Measurements from ENCODE around the gene KCTD8.
A peak's percentile ranks its signal among the peaks of the same experiment; 100 is the strongest.
"Not testable (repeated sequence)": the region's sequence is repeated elsewhere in the genome, so short reads cannot be mapped to it uniquely, and the experiment has no call there.

The KCTD8 gene

DNA sequence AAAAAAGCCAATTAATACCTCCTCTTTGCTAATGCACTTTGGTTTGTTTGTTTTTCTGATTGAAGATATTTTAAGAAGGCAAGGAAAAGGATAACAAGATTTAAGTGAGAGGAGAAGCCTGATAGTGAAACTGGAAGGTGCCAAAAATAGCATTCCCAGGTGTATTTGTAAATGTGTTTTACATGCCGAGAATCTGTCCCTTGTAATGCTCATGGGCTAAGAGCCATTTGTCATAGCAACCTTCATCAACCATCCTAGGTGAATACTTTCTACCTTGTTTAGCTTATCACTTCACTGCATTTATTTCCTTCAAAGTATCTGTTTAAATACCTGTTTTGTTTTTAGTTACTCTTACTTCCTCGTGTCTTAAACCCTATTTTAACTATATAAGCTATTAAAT lies 127.8 kb downstream of the KCTD8 start:
- peak; percentile 20 for DNase-seq

DNA sequence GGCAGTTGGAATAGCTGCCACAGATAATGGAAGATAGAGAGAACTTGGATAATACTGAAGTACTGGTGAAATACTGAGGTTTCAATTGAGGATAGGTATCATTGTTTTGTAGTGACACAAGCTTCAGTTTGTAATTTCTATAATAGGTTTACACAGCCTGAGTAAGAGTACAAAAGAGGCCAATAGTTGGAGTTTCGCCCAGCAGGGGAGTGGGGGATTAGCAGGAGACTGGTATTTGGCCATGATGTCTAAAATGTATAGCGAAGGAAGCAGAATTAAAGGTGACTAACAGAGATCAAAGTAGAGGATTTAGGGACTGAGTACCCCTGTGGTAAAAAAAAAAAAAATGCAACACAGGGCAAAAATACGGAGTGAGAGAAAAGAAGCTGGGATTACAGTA lies 129.5 kb downstream of the KCTD8 start:
- peak; percentile 51 for DNase-seq

DNA sequence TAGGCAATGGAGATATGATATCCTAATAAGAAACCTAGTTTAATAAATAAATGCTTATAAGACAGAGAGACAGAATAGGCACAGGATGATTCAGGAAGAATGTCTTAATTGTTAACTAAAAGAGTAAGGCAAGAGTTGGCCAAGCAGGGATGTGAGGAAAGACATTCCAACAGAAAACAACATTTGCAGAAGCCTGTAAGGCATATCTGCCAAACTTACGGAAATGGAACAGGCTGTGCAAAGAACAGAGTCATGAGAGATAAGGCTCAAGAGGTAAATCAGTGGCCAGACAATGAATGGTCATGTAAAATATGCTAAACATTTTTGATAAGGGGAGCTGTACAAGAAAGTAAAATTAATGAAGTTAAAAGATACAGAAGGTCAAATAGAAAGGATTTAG lies 134.9 kb downstream of the KCTD8 start:
- DNase-seq, result no peak

- DNase-seq, result no peak
These were observed 161.1 kb downstream of the KCTD8 start for GRCh38 chr4:44287505-44287904.

GRCh38 chr4:44279469-44279868 lies 169.1 kb downstream of the KCTD8 start:
- no peak for DNase-seq

DNA sequence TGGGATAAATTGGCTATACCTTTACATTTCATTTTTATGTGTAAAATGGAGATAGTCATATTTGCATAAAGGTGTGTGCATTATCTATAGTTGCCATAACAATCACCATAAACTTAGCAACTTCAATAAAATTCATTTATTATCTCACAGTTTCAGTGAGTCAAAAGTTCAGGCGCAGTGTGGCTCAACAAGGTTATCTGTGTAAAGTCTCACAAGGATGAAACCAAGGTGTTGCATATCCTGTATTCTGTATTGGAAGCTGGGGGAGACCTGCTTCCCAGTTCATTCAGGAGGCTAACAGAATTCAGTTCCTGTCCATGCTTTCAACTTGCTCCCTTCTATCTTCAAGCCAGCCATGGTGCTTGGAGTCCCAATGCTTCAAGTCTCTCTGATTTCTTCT lies 169.5 kb downstream of the KCTD8 start:
- DNase-seq, result no peak

- DNase-seq, result no peak
These were observed 191.1 kb downstream of the KCTD8 start for GRCh38 chr4:44257461-44257860.

GRCh38 chr4:44256414-44256813 lies 192.2 kb downstream of the KCTD8 start:
- DNase-seq, result no peak

DNA sequence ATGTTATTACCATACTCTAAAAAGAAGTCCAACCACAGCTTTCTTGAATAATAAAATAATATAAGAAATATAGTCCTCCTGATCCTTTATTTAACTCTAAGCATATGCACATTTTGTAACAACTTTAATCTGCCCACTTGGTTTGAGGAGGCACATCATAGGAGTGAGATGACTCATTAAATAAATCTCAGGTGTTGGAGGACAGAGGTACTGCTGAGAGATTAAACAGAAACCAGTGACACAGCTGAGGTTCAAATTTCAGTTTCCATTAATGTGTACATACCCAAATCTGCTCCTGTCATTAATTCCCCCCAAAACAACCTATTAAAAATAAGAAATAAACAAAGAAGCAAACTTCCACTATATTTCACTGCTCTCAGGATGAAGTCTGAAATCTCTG lies 211.0 kb downstream of the KCTD8 start:
- no peak for DNase-seq

DNA sequence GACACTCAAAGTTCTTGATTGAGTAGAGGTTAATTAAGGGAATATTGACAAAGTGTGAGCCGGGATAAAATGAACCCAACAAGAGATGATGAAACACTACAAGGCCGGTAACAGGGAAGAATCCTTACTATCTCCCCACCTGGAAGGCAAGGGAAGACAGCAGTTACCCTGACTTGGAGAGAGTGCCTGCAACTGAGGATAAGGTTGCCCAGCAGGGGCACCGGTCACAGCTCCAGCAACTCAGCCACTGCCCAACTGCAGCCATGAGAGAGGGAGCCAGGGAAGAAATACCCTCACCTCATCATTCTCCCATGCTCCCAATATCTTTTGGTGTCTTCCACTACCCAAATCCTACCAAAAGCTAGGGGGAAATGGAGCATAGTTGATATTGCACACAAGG lies 212.7 kb downstream of the KCTD8 start:
- no peak for DNase-seq

DNA sequence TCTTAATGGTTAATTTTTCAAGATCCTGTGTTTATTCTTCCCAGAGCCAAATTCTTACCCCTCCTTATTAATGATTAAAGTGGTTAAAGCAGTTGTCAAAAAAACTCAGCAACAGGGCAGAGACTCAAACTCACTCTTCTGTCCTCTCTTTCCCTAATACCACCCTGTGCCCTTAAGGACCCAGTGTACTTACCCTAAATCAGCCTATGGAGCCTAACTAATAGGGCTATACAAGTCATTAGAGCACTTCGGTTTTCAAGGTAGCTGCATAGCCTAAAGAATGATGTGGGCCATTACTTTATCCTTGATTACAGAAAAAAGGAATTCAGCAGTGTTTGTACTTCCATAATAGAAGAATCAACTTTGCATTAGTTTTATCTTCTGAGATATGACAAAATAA lies 216.3 kb downstream of the KCTD8 start:
- DNase-seq, result no peak

DNA sequence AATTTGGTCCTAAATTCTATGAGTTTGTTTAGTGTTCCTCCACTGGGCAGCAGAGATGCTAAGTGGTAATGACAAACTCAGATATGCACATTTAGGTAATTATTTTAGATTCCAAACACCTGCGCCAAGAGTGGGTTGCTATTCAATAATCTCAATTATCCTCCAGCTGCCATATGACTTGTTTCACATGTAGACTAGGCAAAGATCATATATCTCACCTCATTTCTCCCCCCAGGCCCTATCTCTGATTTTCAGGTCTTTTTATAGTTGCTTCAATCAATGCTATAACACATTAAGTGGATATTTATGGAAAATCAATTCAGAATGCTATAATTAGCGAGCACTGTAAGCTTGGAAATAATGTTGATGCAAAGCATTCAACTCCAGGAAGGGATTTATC lies 217.6 kb downstream of the KCTD8 start:
- DNase-seq, result peak; percentile 46

GRCh38 chr4:44228326-44228725 lies 220.3 kb downstream of the KCTD8 start:
- no peak for DNase-seq

DNA sequence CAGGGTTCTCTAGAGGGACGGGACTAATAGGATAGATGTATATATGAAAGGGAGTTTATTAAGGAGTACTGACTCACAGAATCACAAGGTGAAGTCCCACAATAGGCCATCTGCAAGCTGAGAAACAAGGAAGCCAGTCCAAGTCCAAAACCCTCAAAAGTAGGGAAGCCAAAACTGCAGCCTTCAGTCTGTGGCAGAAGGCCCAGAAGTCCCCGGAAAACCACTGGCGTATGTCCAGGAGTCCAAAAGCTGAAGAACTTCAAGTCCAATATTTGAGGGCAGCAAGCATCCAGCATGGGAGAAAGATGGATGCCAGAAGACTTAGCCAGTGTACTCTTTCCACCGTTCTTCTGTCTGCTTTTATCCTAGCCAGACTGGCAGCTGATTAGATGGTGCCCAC lies 227.2 kb downstream of the KCTD8 start:
- no peak for DNase-seq

GRCh38 chr4:44210750-44211149 lies 237.9 kb downstream of the KCTD8 start:
- DNase-seq, result no peak

GRCh38 chr4:44196796-44197195 lies 251.8 kb downstream of the KCTD8 start:
- no peak for DNase-seq

DNA sequence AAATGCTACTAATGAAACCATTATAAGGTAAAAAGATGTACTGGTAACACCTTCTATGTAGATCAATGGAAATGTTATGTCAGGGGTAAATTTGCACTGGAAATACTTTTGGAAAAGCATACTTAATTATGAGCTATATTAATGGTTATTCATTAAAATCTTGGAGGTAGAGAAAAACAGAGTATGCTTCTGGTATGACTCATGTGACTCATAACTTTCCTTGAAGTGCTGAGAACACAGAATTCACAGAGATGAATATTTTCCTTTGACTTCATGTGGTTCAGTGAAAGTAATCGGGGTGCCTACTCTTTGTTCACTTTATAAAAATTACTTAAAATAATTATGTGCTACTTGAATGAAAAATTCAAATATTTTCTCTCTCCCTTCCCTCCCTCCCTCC lies 254.2 kb downstream of the KCTD8 start:
- no peak for DNase-seq

- DNase-seq, result no peak
These were observed 261.8 kb downstream of the KCTD8 start for GRCh38 chr4:44186850-44187246.

DNA sequence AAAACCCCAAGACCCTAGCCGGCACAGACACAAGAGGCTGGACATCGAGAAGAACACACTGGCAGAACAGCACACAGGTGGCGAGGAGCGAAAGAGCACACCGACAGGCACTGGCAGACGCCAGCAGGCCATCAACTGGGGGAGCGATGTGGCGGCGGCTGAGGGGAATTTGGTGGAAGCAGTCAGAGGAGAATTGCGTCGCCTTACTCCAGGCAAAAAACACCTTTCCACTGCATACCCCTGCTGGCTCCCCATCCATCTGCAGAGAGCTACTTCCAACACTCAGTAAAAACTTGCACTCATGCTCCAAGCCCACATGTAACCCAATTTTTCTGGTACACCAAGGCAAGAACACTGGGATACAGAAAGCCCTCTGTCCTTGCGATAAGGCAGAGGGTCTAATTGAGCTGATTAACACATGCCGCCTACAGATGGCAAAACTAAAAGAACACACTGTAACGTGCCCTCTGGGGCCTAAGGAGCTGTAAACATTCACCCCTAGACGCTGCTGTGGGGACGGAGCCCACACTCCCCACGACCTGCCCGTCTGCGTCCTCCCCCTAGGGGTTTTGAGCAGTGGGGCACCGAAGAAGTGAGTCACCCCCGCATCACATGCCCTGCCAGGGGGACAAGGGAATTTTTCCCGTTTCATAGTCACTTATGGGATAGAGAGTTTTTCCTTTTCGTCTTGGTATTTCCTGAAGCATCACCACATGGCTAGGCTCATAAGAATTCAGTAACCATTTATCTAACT lies 262.3 kb downstream of the KCTD8 start:
- DNase-seq, result no peak

DNA sequence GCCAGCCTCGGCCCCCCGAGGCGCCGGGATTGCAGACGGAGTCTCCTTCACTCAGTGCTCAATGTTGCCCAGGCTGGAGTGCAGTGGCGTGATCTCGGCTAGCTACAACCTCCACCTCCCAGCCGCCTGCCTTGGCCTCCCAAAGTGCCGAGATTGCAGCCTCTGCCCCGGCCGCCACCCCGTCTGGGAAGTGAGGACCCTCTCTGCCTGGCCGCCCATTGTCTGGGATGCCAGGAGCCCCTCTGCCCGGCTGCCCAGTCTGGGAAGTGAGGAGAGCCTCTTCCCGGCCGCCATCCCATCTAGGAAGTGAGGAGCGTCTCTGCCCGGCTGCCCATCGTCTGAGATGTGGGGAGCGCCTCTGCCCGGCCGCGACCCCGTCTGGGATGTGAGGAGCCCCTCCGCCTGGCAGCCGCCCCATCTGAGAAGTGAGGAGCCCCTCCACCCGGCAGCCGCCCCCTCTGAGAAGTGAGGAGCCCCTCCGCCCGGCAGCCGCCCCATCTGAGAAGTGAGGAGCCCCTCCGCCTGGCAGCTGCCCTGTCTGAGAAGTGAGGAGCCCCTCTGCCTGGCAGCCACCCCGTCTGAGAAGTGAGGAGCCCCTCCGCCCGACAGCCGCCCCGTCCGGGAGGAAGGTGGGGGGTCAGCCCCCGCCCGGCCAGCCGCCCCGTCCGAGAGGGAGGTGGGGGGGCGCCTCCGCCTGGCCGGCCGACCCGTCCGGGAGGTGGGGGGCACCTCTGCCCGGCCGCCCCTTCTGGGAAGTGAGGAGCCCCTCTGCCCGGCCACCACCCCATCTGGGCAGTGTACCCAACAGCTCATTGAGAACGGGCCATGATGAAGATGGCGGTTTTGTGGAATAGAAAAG lies 266.9 kb downstream of the KCTD8 start:
- not testable (repeated sequence) for DNase-seq

GRCh38 chr4:44167766-44168165 lies 280.8 kb downstream of the KCTD8 start:
- DNase-seq, result not testable (repeated sequence)

DNA sequence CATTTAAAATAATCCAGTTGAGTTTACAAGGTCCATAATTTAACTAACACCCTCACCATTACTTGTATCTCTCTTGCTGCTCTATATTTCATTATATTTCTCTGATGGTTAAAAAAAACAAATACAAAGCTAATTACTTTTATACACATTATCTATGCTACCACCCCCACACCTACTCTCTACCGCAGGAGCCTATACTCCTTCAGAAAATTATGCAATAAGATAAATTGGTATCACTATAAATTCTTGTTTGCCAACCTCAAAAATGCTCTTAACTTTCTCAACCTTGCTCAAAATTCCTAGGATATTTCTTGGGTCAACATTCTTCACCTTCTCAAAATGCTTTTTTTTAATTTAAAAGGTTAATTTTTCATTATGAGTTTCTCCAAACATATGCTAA lies 282.7 kb downstream of the KCTD8 start:
- DNase-seq, result no peak

DNA sequence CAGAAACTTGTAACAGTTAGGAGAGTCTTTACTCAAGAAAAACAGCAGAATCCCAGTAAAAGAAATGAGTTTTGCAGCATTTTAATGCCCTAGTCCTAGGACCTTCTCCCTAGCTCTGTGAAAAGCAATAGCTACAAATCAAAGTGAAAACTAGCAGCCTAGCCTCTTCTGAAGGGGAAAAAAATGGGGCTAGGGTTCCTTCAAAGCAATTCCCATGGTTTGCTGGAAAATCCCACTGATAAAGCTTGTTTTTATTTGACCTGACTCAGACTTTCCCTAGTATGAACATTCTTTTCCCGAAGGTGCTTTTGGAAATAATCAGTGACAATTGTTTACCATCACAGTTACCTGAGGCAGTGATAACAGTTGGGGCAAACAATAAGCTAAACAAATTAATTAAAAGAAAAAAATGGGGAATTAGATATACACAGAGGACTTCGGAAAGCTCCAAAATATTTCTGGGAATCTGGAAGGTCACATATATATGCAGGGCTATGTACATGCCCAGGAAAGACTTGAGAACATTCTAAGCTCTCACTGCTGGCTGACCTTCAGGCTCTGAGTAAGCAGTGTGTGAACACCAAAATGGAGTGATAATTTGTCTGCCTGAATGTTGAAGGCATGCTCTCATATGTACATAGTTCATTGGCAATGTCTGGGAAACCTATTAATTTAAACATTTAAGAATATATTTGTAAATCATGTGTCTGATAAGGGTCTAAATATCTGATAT lies 285.9 kb downstream of the KCTD8 start:
- DNase-seq, result no peak

DNA sequence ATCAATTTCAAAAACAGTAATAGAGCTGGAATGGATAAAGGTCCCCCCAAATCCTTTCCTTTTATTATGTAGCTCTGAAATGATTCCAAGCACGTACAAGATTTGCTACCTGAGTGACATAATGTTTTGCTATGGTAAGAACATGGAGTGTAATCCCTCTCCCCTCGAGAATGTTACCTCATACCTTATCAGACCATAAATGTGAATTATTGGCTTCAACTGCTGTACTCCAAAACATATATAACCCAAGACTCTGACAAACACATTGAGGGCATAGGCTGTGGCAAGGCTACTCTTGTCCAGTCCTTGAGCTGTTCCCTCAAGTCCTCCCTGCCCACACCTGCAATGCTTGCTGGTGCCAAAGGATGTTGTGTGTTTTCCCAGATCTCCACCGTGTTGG lies 286.9 kb downstream of the KCTD8 start:
- no peak for DNase-seq

Measured in NCI-H748 treated with DMSO at 0.1 percent for 48 hours (cell line).